ENCODE results near the gene MLYCD. TPM values are rescaled to one million over a fixed set of nuclear protein-coding genes. Genes with fewer than 3 reads are reported as not detected.

The MLYCD gene
- total RNA-seq, 2 experiments from 2014 or later = 3.0 to 3.5 TPM

DNA sequence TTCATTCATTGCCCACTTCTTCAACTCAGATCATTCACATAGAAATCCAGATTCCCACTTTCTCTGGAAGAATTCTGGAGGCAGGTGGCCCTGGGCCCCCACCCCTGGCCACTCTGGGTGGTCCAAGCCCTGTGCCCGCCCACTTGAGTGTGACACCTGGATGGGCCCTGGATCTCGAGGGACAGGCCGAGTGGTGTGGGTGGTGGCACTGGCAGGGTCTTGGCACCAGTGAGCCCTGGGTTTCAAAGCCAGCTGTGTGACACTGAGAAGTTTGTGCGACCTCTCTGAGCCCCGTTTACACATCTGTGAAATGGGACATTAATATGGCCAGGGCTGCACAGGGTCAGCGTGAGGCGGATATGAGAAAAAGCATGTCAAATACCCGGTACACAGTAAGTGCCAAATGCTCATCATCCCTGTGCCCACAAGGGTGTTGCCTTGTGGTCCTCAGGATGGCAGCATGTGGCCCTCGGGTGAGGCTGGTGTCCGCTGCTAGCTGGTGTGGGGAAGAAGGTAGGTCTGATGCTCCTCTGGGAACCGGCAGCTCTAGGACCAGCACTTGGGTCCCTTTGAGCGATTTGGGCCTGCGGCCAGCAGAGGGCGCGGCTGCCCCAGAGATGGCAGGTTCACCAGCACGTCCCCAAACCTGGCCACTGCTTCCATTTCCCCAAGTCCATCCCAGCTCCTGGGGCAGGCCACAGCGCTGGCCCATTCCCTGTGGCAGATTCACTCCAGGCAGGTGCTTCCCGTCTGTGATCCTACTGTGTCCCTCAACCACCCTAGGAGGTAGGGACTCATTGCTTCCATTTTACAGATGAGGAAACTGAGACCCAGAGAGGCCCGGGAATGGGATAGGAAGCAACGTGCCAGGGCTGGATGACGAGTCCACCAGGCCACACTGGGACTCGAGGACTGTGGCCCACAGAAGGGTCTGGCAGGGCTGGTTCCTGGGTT, 57.7 kb downstream of the MLYCD start:
- Mint-ChIP-seq H3K27ac (no peak overlapping the region), H3K36me3 (no peaks in the 10 kb centered on the region), H3K27me3 (peaks cover 21% of the 10 kb centered on the region), H3K9me3 (no peaks in the 10 kb centered on the region), H3K4me1 (ENCODE audit: low read depth) (peaks cover 9% of the 10 kb centered on the region), H3K4me3 (no peak overlapping the region)
- DNase-seq = peak; percentile 84
- POLR2A ChIA-PET = no interaction called here
- CTCF ChIA-PET = interaction anchor here (0.7 to 6.8 kb wide), 14 partner anchors 10 to 550 kb away, joined by 3 to 110 read pairs (median 3); partner anchors contain the start of gene TAF1C
- intact Hi-C loops (cut with micrococcal nuclease) = loop anchor here (1.0 kb wide), 1 partner anchor 109 kb away; no protein-coding TSS in a partner anchor

DNA sequence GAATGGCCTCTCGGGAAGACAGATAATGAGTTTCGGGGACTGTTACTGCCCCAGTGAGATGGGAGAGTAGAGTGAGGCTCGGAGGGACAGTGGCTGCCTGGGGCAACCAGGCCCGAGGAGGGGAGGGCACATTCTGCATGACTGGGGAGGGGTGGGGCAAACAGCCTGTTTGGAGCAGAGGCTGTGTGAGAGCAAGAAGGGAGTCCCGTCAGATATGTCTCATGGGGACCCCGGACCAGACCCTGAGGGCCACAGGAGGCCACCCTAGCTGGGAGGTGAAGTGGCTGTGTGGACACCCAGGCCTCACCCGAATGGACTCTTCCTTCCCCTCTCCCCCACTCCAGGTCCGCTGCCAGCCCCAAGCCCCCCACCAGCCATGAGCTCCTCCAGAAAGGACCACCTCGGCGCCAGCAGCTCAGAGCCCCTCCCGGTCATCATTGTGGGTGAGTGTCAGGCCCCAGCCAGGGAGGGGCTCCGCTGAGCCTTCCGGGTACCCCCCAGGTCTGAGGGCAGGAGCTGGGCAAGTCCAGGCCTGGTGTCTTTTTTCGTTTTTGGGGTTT, 58.5 kb downstream of the MLYCD start:
- ChIA-PET CTCF (interaction anchor here (0.6 to 6.8 kb wide), 12 partner anchors 28 to 1062 kb away, joined by 3 to 110 read pairs (median 4); partner anchors contain the start of gene TAF1C), POLR2A (interaction anchor here (0.9 kb wide), 1 partner anchor 104 kb away, joined by 3 read pairs; no protein-coding TSS in a partner anchor)
- intact Hi-C loops (cut with micrococcal nuclease) = no loop called here
- Mint-ChIP-seq H3K9me3 (no peaks in the 10 kb centered on the region), H3K36me3 (no peaks in the 10 kb centered on the region), H3K27me3 (peaks cover 21% of the 10 kb centered on the region), H3K4me3 (no peak overlapping the region), H3K4me1 (ENCODE audit: low read depth) (peaks cover 8% of the 10 kb centered on the region), H3K27ac (no peak overlapping the region)
- DNase-seq = no peak

DNA sequence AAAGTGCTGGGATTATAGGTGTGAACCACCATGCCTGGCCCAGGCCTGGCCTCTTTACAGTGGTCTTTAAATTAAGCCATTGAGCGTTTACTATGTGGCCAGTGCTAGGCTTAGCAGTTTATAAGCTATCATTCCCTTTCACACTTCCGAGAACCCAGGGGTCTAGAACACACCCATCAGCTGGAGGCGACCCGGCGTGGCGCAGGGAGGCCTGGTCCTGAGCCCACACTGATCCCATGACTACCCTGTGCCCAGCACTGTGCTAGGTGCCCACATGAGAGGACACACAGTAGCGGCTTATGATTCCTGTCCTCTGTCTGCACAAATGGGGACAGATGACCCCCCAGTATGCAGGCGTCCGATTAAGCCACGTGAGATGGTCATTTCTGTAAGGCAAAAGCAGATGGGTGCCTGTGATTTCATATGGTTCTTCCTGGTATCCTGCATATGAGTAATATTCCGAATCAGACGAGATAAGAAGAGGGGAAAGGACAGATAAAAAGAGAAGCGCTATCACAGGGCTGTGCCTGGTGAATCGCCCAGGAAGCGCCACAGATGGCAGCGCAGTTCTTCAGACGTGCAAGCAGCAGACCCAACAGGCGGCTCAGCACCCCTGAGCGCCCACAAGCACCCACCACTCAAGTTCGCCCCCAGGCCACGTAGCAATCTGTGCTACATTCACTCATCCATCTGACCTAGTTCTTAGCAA, 59.4 kb downstream of the MLYCD start:
- Mint-ChIP-seq H3K27ac (no peak overlapping the region), H3K36me3 (no peaks in the 10 kb centered on the region), H3K9me3 (no peaks in the 10 kb centered on the region), H3K4me1 (ENCODE audit: low read depth) (peaks cover 2% of the 10 kb centered on the region), H3K27me3 (peaks cover 20% of the 10 kb centered on the region), H3K4me3 (no peak overlapping the region)
- no peak for DNase-seq
- ChIA-PET CTCF (interaction anchor here (0.6 to 6.8 kb wide), 6 partner anchors 105 to 1061 kb away, joined by 3 to 110 read pairs (median 3); partner anchors contain the start of gene TAF1C), POLR2A (interaction anchor here (0.9 kb wide), 1 partner anchor 103 kb away, joined by 3 read pairs; no protein-coding TSS in a partner anchor)
- intact Hi-C loops (cut with micrococcal nuclease) = no loop called here

DNA sequence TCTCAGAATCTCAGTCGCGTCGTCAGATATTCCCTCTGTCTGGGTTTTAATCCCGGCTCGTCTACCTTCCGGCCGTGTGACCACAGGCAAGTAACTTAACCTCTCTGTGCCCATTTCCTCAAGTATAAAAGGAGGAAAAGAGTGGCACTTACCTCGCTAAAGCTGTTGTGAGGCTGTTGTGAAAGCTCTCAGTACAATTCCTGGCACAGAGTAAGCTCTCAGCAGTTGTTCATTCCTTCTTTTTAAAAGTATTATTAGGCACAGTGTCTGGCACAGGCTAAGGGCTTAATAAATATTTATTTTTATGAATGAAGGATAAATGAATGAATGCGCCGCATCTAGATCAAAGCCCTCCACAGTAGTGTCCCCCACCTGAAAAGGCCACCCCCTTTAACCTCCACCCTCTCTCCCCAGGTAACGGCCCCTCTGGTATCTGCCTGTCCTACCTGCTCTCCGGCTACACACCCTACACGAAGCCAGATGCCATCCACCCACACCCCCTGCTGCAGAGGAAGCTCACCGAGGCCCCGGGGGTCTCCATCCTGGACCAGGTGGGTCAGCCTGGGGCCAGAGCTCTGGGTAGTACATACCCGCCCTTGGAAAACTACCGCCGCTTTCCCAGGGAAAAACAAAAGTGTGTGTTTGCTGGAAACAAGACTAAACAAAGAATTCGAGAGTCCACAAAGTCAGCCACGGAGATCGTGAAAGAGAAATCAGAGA, 60.1 kb downstream of the MLYCD start:
- H3K4me3 Mint-ChIP-seq = no peak overlapping the region
- no peaks in the 10 kb centered on the region for H3K9me3 Mint-ChIP-seq
- peaks cover 18% of the 10 kb centered on the region for H3K27me3 Mint-ChIP-seq
- DNase-seq = no peak
- no peaks in the 10 kb centered on the region for H3K36me3 Mint-ChIP-seq
- CTCF ChIA-PET = interaction anchor here (1.8 to 6.8 kb wide), 2 partner anchors 105 to 217 kb away, joined by 4 to 110 read pairs; no protein-coding TSS in a partner anchor
- H3K27ac Mint-ChIP-seq = no peak overlapping the region
- peaks cover under 1% of the 10 kb centered on the region for H3K4me1 Mint-ChIP-seq (ENCODE audit: low read depth)
- POLR2A ChIA-PET = no interaction called here
- intact Hi-C loops (cut with micrococcal nuclease) = no loop called here

DNA sequence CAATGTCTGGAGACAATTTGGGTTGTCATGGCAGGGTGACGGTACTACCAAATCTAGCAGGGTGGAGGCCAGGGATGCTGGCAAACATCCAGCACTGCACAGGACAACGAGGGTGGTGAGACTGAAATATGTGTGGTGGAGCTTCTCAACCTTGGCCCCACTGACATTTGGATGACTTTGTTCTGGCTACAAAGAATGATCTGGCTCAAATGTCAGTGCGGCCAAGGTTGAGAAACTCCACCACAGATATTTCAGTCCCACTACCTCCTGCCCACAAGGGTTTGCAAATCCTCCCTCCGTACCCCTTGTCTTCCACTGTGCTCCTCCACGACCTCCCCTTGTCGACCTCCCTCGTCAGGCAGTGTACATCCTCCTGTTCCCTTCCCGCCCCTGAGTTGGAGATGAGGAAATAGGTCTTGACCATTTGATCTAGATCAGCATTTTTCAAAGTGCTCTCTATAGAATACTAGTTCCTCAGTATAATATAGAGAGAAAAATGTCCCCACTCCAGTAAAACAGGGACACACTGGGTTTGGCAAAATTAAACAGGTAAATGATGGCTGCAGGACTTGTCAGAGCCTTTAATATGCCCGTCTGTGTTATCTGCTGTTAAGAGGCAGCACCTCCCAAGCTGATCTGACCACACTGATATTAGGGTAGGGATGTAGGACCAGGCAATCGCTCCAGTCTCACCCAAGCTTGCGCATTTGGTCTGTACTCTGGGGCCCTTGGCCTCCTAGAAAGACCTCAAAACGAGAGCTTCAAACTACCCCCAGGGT, 60.9 kb downstream of the MLYCD start:
- H3K4me1 Mint-ChIP-seq (ENCODE audit: low read depth) = no peaks in the 10 kb centered on the region
- no peaks in the 10 kb centered on the region for H3K9me3 Mint-ChIP-seq
- DNase-seq = no peak
- CTCF ChIA-PET = interaction anchor here (6.8 kb wide), 1 partner anchor 104 kb away, joined by 110 read pairs; no protein-coding TSS in a partner anchor
- no peak overlapping the region for H3K27ac Mint-ChIP-seq
- POLR2A ChIA-PET = no interaction called here
- peaks cover 9% of the 10 kb centered on the region for H3K27me3 Mint-ChIP-seq
- intact Hi-C loops (cut with micrococcal nuclease) = no loop called here
- H3K36me3 Mint-ChIP-seq = no peaks in the 10 kb centered on the region
- H3K4me3 Mint-ChIP-seq = no peak overlapping the region

DNA sequence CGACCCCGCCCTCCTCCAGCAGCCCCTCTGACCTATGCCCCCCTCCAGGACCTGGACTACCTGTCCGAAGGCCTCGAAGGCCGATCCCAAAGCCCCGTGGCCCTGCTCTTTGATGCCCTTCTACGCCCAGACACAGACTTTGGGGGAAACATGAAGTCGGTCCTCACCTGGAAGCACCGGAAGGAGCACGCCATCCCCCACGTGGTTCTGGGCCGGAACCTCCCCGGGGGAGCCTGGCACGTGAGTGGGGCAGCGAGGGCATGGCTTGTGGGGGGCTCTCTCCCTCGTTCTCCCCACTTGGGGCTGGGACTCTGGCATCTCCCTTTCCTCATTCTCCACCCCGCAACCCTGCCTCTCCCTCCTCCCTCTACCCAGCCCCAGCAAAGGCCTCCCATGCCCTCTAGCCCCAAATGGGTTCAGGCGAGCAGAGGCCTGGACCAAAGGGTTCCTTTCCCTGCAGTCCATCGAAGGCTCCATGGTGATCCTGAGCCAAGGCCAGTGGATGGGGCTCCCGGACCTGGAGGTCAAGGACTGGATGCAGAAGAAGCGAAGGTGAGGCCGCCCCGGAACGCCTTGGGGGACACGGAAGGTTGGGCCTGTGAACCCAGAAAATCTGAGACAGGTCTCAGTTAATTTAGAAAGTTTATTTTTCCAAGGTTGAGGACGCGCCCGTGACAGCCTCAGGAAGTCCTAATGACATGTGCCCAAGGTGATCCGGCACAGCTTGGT, 61.8 kb downstream of the MLYCD start:
- ChIA-PET POLR2A (no interaction called here), CTCF (interaction anchor here (0.6 kb wide), 2 partner anchors 226 to 333 kb away, joined by 3 read pairs; partner anchors contain the start of gene TAF1C)
- no peak for DNase-seq
- Mint-ChIP-seq H3K9me3 (no peaks in the 10 kb centered on the region), H3K4me1 (ENCODE audit: low read depth) (no peaks in the 10 kb centered on the region), H3K27me3 (peaks cover 4% of the 10 kb centered on the region), H3K36me3 (no peaks in the 10 kb centered on the region), H3K4me3 (no peak overlapping the region), H3K27ac (no peak overlapping the region)
- intact Hi-C loops (cut with micrococcal nuclease) = no loop called here

DNA sequence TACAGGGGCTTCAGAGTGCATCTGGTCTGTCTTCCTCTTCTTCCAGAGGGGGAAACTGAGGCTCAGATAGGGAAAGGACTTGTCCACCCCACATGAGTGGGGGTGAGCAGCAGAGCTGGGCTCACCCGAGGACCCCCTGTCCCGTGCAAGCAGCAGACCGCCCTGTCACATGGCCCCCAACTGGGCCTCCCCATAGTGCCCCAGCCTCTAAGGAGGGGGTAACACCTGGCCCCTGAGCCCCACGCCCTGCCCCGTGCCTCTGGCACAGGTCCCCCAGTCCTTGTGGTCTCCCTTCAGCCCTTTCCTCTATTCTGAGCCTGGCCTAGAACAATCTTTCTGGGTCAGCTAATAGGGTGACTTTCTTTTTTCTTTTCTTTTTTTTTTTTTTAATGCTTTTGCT, 62.7 kb downstream of the MLYCD start:
- ChIA-PET CTCF (interaction anchor here (0.6 kb wide), 1 partner anchor 333 kb away, joined by 3 read pairs; no protein-coding TSS in a partner anchor), POLR2A (no interaction called here)
- Mint-ChIP-seq H3K27me3 (peaks cover 2% of the 10 kb centered on the region), H3K36me3 (no peaks in the 10 kb centered on the region), H3K27ac (no peak overlapping the region), H3K4me3 (no peak overlapping the region), H3K4me1 (ENCODE audit: low read depth) (no peaks in the 10 kb centered on the region), H3K9me3 (no peaks in the 10 kb centered on the region)
- intact Hi-C loops (cut with micrococcal nuclease) = no loop called here
- DNase-seq = no peak

DNA sequence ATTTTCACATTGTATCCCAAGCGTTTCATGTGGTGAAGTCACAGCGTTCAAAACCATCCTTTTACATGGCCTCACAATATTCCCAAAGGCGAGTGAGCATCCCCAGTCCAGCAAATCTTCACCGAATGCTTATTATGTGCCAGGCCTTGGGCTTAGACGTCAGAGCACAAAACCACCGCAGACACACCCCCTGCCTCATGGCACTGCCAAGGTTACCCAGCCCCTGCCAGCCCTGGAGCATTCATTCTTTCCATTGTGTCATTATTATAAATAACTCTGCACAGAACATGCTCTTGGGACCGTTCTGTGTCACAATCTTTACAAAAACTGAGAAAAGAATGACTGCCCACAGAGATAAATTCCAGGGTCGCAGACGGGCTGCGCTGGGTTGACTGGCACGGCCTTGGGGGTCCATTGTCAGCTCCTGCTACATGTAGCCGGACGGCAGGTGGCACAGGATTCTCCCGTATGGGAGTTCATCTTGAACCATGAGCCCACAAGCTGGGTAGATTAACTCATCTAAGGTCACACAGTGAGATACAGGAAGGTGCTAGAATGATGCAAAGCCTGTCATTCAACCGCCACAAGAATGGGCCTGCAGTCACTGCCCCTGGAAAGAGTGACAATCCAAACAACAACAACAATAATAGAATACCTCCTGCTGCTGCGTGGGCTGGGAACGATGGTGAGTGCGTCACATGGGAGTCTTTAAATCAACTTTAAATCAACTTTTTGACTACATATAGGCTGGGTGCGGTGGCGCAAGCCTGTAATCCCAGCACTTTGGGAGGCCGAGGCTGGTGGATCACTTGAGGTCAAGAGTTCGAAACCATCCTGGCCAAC, 64.6 kb downstream of the MLYCD start:
- DNase-seq = no peak
- H3K36me3 Mint-ChIP-seq = no peaks in the 10 kb centered on the region
- POLR2A ChIA-PET = no interaction called here
- intact Hi-C loops (cut with micrococcal nuclease) = no loop called here
- peaks cover 2% of the 10 kb centered on the region for H3K4me1 Mint-ChIP-seq (ENCODE audit: low read depth)
- H3K27ac Mint-ChIP-seq = no peak overlapping the region
- peaks cover 3% of the 10 kb centered on the region for H3K27me3 Mint-ChIP-seq
- no peak overlapping the region for H3K4me3 Mint-ChIP-seq
- no peaks in the 10 kb centered on the region for H3K9me3 Mint-ChIP-seq
- CTCF ChIA-PET = interaction anchor here (0.8 kb wide), 1 partner anchor 224 kb away, joined by 3 read pairs; the partner anchor contains the start of gene TAF1C

DNA sequence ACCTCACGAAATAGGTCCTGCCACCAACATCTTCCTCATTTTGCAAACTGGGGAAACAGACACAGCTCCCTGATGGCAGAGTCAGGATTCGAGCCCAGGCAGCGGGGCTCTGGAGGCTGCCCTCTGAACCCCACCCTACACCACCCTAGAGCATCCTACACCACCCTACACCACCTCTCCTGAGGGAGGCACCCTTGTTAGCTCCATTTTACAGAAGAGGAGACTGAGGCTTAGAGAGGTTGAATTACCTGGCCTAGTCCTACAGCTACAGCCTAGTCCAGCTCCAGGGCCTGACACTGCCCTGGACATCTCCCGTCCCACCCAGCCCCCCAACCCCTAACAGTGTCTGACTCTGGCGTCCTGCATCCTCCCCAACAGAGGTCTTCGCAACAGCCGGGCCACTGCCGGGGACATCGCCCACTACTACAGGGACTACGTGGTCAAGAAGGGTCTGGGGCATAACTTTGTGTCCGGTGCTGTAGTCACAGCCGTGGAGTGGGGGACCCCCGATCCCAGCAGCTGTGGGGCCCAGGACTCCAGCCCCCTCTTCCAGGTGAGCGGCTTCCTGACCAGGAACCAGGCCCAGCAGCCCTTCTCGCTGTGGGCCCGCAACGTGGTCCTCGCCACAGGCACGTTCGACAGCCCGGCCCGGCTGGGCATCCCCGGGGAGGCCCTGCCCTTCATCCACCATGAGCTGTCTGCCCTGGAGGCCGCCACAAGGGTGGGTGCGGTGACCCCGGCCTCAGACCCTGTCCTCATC, 65.9 kb downstream of the MLYCD start:
- Mint-ChIP-seq H3K36me3 (no peaks in the 10 kb centered on the region), H3K4me1 (ENCODE audit: low read depth) (peaks cover 2% of the 10 kb centered on the region), H3K27me3 (peaks cover 9% of the 10 kb centered on the region), H3K9me3 (no peaks in the 10 kb centered on the region), H3K27ac (no peak overlapping the region), H3K4me3 (no peak overlapping the region)
- intact Hi-C loops (cut with micrococcal nuclease) = no loop called here
- CTCF ChIA-PET = interaction anchor here (0.8 to 1.5 kb wide), 2 partner anchors 99 to 222 kb away, joined by 3 read pairs; partner anchors contain the start of gene TAF1C
- POLR2A ChIA-PET = no interaction called here
- DNase-seq = no peak

All from activated CD4-positive, alpha-beta memory T cell treated with anti-CD3 and anti-CD28 coated beads for 36 hours (primary cell).